ENCODE measurements around the gene ZNF441.
"Not testable (repeated sequence)": the region's sequence is repeated elsewhere in the genome, so short reads cannot be mapped to it uniquely, and the experiment has no call there.

The ZNF441 gene

DNA sequence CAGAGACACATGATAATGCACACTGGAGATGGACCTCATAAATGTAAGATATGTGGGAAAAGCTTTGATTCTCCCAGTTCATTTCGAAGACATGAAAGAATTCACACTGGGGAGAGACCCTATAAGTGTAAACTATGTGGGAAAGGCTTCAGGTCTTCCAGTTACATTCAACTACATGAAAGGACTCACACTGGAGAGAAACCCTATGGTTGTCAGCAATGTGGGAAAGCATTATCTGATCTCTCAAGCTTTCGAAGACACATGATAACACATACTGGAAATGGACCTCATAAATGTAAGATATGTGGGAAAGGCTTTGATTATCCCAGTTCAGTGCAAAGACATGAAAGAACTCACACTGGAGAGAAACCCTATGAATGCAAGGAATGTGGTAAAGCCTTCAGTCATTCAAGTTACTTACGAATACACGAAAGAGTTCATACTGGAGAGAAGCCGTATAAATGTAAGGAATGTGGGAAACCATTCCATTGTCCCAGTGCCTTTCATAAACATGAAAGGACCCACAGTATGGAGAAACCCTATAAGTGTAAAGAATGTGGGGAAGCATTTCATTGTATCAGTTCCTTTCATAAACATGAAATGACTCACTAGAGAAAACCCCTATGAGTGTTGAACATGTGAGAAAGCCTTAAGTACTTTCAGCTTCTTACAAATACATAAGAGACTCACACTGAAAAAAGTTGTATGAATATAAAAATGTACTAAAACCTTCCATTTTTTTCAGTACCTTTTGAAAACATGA, 14.7 kb downstream of the ZNF441 start:
- DNase-seq: no peak

DNA sequence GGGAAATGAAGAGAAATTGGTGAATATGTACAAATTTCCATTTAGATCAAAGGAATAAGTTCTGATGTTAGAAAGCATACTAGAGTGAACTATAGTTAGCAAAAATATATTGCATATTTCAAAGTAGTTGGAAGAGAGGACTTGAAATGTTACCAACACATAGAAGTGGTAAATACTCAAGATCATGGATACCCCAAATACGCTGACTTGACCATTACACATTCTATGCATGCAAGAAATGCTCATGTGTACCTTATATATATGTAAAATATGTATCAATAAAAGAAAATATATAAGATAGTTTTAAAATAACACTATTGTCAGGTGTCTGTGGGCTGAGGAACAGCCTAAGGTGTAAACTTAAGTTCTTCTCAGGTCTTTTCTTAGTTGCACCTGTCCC, 17.0 kb downstream of the ZNF441 start:
- no peak for DNase-seq

DNA sequence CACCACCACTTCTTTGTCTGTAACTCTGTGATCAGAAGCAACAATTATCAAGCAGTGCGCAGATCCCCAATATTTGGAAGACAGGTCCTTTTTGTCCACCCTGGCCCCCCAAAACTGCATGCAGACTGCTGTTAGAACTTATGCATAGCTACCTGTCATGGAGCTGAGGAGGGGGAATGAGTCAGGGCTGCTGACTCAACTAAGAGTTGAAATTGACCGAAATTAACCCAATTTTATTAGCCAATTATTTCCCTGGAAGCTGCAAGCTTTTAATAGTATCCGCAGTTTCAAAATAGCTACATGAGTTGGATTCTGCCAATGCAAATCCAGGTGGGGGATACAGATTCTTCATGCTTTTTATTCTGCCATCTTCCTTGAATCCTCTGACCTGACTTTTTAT, 17.6 kb downstream of the ZNF441 start:
- no peak for DNase-seq

DNA sequence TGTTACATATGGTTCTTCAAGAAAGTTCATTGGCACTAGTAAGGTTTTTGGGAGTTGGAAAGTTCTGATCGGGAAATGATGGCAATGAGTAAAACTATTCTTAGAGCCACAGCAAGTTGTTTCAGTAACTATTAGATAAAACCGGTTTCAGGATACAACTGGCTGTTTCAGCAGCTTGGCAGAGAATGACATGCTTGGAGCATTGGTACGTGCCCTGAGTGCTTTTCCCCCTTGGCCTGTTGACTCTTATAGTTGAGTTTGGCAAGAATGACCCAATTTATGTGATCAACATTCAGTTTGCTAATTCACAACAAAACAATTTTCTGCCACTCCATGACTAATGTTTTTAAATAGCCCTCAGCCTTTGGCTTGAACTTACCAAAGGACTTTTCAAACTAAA, 20.7 kb downstream of the ZNF441 start:
- no peak for DNase-seq

DNA sequence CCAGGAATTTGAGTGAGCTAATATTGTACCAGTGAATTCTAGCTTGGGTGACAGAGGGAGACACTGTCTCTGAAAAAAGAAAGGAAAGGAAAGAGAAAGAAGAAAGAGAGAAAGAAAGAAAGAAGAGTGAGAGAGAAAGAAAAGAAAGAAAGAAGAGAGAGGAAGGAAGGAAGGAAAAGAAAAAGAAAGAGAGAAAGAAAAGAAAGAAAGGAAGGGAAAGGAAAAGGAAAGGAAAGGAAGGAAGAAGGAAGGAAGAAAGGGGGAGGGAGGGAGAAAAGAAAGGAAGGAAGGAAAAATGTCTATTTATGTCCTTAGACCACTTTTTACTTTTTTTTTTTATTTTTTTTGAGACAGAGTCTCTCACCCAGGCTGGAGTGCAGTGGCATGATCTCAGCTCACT, 26.1 kb downstream of the ZNF441 start:
- no peak for DNase-seq

DNA sequence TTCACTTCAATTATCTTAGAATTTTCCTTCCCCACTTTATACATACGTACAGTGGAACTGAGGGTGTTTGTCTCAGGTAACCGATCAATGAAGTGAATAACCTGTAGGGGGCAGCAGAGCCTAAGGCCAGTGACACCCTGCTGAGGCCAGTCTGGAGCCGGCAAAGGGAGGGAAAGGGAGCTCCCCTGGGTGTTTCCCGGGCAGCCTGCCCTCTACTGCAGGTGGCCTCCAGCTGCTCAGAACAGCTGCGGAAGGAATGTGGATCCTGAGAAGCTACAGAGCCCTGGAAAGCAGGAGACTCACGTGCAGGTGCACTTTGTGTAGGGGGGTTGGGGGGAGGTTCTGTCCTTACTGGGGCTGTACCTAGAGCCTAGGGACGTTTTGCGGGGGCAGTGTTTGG, 30.7 kb downstream of the ZNF441 start:
- peak; percentile 90 for DNase-seq

DNA sequence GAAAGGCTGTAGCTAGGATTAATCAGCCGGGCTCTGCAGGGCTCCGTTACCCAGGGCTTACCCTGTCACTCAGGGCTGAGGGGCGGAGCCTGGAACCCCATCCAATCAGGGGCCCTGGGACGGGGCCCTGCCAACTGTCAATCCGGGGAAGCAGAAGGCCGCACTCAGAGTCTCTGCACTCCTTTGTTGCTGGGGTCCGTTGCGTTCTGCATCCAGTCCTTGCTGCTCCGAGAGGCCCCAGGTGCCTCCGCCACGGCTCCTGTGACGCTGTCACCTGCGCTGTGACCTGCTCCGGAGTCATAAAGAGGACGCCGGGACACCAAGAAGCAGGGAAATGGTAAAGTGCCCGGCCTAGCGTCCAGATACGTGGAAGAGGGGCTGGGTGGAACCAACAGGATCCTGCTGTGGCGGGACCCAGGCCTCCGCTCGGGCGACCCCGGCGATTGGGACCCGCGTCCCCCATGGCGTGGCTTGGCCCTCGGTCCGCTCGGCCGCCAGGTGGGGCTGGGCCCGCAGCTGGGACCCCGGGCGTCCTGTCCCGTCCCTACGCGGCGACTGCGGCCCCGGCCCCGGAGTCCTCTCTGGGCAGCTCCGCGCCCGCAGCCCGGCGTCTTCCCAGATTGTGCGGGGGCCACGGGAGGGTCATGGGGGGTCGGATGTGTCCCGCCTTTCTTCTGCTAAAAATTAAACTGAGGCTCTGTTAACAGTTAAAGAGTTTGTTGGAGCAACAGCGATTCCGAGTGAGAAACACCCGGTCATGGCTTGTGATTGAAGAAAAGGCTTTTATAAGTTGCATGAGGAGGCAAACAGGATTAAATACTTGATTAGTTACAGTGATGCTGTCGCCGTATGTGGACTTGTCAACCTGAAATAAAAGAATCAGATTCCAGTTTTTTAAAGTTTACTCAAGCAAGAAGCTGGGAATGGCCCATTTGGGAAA, 31.9 kb downstream of the ZNF441 start, which contains the start of gene ZNF491:
Gene ZNF491 (plus strand): TSS at position 133 of the 940 bp plus-strand sequence. CDS start 7,431 bp downstream, outside the sequence.
- peak; percentile 90 for DNase-seq

DNA sequence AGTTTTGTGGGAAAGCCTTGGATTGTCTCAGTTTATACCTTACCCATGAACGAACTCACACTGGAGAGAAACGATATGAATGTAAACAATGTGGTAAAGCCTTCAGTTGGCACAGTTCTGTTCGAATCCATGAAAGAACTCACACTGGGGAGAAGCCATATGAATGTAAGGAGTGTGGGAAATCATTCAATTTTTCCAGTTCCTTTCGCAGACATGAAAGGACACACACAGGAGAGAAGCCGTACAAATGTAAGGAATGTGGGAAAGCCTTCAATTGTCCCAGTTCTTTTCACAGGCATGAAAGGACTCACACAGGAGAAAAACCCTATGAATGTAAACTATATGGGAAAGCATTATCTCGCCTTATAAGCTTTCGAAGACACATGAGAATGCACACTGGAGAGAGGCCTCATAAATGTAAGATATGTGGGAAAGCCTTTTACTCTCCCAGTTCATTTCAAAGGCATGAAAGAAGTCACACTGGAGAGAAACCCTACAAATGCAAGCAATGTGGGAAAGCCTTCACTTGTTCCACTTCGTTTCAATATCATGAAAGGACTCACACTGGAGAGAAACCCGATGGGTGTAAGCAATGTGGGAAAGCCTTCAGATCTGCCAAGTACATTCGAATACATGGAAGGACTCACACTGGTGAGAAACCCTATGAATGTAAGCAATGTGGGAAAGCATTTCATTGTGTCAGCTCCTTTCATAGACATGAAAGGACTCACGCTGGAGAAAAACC, 39.7 kb downstream of the ZNF441 start:
- no peak for DNase-seq

DNA sequence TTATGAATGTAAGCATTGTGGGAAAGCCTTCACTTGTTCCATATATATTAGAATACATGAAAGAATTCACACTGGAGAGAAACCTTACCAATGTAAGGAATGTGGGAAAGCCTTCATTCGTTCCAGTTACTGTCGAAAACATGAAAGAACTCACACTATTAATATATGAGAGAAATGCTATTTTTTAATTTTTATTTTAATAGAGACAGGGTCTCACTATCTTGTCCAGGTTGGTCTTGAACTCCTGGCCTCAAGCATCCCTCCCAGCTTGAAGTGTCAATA, 40.2 kb downstream of the ZNF441 start:
- no peak for DNase-seq

DNA sequence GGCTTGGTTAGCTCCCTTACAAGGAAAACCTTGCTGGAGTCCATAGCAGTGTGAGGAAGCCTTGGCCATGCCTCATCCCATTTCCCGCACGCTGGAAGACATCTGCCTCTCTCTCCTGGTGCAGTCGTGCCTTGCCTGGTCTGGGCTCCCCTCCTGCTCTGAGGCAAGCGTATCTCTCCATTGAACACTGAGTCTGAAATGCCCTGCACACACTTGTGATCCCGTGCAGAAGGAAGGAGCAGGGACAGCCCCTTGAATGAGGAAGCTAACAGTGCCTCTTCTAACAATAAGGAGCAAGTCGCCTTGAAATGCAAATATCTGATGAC, 46.9 kb downstream of the ZNF441 start:
- no peak for DNase-seq

DNA sequence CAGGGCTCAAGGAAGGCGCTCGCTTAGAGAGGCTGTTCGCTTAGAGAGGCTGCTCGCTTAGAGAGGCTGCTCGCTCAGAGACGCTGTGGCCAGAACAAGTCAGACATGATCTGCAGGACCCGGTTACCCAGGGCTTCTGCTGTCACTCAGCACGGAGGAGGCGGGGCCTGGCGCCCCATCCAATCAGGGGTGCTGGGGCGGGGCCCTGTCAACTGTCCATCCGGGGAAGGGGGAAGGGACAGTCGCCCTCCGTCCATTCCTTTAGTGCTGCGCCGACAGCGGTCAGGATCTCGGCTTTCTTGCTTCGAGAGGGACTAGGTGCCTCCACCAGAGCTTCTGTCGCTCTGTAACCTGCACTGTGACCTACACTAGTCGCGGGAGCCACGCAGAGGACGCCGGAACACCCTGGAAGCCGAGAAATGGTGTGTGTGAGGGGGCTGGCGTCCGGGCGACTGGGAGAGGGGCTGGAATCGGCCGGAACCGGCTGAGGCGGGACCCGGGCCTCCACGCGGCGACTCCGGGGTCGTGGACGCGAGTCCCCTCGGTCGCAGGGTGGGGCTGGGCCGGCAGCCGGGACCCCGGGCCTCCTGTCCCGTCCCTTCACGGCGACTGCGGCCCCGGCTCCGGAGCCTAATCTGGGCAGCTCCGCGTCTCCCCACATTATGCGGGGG, 47.4 kb downstream of the ZNF441 start, which contains the start of gene ZNF440:
Gene ZNF440 (plus strand): TSS at position 245 of the 671 bp plus-strand sequence. CDS start 175 bp downstream, at position 420.
- peak; percentile 93 for DNase-seq

DNA sequence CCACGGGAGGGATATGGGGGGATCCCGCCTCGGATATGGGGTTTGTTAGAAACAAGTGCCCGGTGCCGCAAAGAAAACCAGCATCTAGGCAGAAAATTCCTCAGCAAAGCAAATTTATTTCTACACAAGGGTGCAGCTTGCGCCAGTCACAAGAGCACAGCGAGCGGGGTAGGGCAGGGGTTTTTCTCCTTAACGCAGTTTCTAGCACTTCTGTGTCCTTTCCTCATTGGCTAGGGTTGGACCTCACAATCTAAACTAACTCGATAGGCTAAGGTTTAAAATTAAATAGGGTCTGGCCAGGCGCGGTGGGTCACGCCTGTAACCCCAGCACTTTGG, 47.9 kb downstream of the ZNF441 start:
- peak; percentile 38 for DNase-seq

DNA sequence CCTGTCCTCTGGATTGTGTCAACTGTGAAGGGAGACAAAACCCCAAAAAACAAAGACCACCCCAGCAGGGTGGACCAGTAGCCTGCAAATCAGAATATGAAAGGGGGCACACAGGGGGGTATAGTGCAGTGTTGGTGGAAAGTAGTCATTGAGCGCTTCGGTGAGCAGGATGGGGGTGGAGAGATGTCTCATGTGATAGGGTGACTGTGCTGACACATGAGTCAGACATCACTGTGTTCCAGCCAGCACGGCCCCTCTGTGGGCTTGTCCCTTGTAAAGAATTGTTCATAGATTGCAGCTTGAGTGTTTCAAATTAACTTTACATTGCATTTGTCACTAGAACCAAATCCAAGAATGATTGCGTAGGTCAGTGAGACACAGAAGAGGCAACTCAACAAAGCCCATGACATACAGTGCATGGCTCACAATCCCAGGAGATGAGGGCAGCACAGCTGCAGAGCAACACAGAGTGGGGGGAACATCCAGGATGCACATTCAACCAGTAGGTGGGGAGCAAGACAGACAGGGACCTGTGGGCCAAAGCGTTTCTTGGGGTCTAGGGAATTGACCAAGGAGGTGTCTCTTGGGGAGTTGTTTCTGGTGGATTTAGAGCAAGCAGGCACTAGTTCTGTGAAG, 54.8 kb downstream of the ZNF441 start:
- no peak for DNase-seq

DNA sequence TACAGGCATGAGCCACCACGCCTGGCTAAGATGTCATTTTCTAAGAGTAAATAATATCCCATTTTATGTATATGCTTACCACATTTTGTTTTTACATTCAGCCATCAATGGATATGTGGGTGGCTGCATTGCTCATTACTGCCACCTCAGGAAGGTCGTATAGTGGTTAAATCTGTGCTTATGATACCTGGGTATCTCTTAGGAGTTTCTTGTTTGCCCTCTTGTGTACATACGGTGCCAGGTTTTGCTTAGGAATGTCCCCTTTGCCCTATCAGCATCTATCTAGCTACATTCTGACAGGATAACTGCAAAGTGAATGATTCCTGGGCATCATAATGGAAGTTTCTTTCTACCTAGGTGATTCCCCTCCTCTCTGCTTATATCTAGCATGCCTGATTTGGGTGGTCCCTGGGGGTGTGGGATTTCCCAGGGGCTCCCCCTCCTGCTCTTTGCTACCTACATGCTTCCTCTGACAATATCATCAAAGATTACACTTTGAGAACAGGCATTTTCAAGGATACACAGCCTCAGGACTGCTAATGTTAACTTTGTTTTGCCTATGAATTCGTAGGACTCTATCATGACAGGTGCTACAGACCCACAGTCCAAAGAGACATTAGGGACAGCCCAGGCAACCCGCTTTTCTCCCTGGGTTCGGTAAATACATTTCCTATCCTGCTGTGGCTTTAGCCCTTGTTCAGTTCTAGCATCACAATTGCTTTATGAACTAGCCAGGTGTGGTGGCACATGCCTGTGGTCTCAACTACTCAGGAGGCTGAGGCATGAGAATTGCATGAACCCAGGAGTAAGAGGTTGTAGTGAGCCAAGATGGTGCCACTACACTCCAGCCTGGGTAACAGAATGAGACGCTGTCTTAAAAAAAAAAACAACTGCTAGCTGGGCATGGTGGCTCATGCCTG, 62.4 kb downstream of the ZNF441 start:
- DNase-seq: not testable (repeated sequence)

DNA sequence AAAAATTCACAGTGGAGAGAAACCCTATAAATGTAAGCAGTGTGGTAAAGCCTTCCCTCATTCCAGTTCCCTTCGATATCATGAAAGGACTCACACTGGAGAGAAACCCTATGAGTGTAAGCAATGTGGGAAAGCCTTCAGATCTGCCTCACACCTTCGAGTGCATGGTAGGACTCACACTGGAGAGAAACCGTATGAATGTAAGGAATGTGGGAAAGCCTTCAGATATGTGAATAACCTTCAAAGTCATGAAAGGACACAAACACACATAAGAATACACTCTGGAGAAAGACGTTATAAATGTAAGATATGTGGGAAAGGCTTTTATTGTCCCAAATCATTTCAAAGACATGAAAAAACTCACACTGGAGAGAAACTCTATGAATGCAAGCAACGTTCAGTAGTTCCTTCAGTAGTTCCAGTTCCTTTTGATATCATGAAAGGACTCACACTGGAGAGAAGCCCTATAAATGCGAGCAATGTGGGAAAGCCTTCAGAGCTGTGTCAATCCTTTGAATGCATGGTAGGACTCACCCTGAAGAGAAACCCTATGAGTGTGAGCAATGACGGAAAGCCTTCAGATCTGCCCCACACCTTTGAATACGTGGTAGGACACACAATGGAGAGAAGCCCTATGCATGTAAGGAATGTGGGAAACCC, 65.6 kb downstream of the ZNF441 start:
- no peak for DNase-seq

DNA sequence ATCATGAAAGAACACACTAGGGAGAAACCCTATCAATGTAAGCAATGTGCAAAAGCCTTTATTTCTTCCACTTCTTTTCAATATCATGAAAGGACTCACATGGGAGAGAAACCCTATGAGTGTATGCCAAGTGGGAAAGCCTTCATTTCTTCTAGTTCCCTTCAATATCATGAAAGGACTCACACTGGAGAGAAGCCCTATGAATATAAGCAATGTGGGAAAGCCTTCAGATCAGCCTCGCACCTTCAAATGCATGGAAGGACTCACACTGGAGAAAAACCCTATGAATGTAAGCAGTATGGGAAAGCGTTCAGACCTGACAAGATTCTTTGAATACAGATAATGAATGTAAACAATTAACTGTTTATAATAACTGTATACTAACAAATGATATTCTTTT, 66.7 kb downstream of the ZNF441 start:
- DNase-seq: no peak

All from suppressor macrophage treated with lipopolysaccharide for 4 hours (primary cell).